Suppressor macrophage treated with lipopolysaccharide for 1 hour (primary cell): ENCODE results near the gene STARD5.
"Not testable (repeated sequence)": the region's sequence is repeated elsewhere in the genome, so short reads cannot be mapped to it uniquely, and the experiment has no call there.

ENCODE experiments used
- DNase-seq, 3 donors: peaks; one replicate each; pipeline ENCODE4 v3.0.0-alpha.2; 2020 to 2022

The STARD5 gene

DNA sequence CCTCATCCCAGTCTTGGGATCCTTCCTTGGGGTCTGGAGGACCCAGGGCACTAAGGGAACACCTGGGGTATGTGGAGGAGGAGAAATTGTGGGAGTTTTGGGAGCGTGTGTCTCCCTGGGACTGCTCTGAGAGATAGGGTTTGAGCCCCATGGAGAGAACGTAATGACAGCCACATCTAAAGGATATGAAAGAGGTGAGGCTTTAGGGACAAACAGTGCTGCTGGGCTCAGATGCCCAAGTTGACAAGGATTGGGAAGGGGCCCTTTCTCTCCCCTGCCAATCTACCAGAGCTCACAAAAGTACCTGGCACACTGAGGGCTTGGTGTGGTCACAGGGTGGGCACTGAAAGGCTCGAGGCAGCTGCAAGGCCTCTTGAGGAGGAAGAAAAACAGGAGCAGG, 13.3 kb upstream of the STARD5 start:
- DNase-seq, result no peak

DNA sequence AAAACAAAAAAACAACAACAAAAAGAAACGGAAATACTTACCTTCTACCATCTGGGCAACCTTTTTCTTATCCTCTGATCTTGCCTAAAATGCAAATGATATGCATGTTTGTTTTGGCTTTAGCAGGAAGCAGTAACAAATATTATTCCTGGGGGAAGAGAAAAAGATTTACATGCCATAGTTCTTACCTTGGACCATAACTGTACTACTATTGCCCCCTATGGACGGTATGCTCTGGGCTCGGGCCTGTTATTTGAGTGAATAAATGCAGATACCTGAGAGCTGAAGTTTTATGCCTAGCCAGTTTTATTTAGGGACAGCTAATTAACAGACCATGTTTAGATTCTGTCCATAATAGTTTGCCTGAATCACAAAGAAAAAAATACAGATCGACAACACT, 12.6 kb upstream of the STARD5 start:
- DNase-seq, result peak; percentile 31 to 51 (median 36)

DNA sequence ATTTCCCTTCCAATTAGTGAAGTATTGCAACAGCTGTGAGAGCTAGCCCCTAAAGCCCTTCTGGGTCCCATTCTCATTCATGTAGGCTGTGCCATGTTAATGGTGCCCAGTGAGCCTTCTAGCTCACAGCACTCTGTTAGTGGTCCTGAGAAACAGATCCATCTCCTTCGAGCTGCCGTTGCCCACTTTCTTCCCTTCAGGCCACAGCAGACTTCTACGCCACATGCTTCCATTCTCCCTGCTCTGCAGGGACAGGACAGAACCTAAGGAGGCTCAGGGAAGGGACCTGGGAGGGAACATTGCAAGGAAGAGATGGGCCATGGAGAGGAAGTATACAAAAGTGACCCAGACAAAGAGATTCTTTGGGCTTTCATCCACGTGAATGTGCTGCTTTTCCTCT, 11.7 kb upstream of the STARD5 start:
- no peak for DNase-seq

- no peak for DNase-seq
These were observed 11.0 kb upstream of the STARD5 start for GRCh38 chr15:81334768-81335435.

DNA sequence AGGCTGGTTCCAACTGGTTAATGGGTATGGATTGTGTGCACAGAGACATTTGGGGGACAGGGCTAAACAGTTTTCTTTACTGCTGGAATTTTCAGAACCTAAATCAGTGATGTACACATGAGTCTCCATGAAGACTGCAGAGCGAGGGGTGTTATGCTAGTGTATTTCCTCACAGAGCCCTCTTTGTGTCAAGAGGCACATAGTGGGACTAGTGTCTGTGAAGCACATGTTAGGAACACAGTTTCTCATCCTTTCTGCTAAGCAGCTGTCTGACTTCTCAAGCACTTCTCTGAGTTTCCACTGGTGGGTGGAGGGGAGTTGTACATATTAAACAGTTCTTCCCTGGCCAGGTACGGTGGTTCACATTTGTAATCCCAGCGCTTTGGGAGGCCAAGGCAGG, 9.4 kb upstream of the STARD5 start:
- DNase-seq, result no peak

DNA sequence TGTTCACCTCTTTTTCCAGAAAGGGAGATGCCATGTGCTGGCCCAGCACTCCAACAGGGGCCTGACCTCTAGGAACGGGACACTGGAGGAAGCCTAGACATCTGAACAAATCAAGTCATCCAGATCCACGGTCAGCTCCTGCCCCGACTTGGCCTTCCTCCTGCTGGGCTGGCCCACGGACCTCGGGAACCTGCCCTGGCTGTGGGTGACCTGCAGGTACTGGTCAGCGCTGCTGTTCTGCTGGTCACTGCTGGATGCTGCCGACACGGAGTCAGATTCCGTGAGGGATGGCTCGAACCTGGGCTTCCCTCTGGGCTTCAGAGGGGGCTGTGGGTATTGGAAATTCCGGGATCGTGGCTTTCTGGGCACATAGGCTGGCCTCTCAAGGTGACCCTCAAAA, 8.4 kb upstream of the STARD5 start:
- no peak for DNase-seq

DNA sequence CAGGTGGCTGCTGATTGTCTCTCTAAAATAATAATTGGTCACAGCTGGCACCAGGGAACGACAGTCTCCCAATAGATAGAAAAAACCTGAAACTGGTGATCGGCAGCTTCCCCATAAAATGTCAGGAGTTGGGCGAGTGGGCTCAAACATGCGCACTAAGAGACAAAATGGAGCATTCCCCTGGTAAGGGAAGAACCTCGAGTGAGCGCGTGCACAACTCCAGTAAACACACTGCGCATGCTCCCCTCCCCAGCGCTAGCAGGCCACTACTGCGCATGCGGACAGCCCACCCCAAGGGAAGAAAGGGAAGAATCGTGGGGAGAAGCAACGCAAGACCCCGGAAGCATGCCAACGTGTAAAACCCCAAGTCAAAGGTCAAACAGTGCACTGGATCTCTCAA, 7.7 kb upstream of the STARD5 start:
- DNase-seq, result no peak

GRCh38 chr15:81331141-81331540, 7.2 kb upstream of the STARD5 start:
- DNase-seq, result not testable (repeated sequence)

- DNase-seq, result peak in 2 of 3 donors; percentile 18 to 25
These were observed 6.6 kb upstream of the STARD5 start for GRCh38 chr15:81330366-81331090.

GRCh38 chr15:81329446-81329845, 5.5 kb upstream of the STARD5 start:
- DNase-seq, result no peak

GRCh38 chr15:81327516-81327915, 3.6 kb upstream of the STARD5 start:
- no peak for DNase-seq

DNA sequence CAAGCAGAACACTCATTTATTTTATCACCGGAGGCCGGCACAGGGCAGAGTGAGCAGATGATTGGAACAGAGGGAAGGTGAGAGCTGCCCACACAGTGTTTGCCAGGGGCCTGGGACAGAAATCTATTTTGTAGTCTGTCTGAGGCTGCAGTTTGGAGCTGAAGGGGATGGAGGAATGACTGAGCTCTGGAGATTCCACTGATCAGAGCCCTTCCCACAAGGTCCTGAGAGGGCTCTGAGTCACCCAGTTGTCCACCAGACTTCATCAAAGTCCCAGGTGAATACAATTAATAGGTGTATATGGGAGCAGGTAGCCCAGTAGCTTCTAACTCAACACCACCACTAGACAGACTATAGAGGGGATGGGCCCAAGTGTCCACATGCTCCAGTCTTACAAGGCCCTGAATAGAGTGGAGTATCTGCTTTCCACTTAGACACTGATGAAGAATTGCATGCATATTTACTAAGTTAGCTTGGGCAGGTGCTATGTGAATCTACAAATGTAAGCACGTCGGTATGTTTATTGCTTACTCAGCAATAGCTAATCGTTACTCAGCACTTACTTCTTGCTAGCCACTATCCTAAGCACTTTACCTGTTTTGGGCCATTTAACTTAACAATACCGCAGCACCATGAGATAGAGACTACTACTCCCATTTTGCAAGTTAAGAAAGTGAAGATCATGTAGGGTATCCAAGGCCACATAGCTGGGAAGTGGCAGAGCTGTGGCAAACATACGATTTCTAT, 2.7 kb upstream of the STARD5 start:
- DNase-seq, result no peak

GRCh38 chr15:81323559-81323943, 390 bp downstream of the STARD5 start:
- DNase-seq, result no peak

- peak in 2 of 3 donors; percentile 35 to 42 for DNase-seq
These were observed 1.2 kb downstream of the STARD5 start for GRCh38 chr15:81322676-81323253.

DNA sequence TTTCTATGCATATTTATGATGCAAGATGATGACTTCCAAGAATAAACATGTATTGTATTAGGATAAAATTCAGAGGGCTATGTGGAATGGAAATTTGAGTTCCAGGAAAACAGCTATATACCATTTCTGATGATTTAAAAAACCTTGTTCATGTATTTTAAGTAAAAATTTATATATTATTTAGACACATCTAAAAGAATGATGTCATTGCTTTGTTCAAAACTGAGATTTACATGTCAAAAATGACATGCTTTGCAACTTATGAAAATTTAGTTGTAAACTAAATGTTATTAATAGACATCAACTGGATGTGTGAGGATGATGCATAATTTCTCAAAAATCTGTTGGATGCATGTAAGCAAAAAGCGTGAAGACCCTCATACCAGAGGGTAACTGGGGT, 2.3 kb downstream of the STARD5 start:
- DNase-seq, result no peak

DNA sequence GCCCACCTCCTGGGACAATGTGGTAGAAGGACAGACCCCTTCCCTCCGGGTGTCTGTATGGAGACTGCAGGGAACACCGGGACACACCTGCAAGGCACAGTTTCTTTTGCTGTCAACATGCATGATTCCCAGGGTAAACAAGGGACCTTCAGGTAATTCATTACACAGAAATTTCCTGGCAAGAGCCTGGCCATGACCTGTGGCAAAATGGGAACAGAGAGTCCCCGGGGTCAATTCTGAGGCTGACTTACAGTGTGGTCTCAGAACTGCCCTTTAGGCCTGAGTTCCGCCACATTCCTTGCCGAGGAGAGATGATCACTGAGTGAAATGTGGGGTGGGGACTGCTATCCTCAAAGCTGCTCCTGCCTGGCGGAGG, 6.3 kb downstream of the STARD5 start:
- no peak for DNase-seq

- DNase-seq, result no peak
These were observed 7.7 kb downstream of the STARD5 start for GRCh38 chr15:81316267-81316666.

GRCh38 chr15:81315452-81316175, 8.3 kb downstream of the STARD5 start:
- peak; percentile 73 to 82 (median 77) for DNase-seq

DNA sequence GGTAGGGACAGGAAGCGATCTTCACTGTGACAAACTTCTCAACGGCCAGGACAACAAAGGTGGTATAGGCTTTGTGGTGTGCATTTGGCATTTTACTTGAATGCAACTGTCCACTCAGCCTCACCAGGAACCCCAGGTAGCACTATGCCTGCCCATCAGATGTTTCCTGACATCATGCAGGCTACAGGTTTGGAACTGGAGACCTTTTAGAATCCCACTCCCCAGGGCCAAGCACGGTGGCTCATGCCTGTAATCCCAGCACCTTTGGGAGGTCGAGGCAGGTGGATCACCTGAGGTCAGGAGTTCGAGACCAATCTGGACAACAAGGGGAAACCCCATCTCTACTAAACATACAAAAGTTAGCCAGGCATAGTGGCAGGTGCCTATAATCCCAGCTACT, 9.6 kb downstream of the STARD5 start:
- DNase-seq, result no peak

DNA sequence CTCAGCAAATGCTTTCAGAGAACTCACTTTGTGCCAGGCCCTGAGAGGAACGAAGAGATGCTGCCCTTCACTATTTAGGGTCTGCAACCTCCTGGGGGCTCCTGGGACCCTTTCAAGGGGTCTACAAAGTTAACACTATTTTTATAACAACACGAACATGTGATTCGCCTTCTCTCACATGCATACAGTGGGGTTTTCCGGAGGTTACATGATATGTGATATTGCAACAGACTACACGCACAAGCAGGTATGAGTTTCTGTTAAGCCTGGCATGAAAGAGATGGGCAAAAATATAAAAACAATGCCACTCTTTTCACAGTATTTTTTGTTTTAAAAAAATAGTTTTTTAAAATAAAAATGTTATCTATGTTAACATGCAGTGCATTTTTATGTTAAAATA, 10.3 kb downstream of the STARD5 start:
- peak in 1 of 3 donors; percentile 42 for DNase-seq

GRCh38 chr15:81312790-81313543, 11.0 kb downstream of the STARD5 start:
- DNase-seq, result peak; percentile 94 to 99 (median 98)
